ENCODE measurements around the gene GIMAP2.

The GIMAP2 gene

DNA sequence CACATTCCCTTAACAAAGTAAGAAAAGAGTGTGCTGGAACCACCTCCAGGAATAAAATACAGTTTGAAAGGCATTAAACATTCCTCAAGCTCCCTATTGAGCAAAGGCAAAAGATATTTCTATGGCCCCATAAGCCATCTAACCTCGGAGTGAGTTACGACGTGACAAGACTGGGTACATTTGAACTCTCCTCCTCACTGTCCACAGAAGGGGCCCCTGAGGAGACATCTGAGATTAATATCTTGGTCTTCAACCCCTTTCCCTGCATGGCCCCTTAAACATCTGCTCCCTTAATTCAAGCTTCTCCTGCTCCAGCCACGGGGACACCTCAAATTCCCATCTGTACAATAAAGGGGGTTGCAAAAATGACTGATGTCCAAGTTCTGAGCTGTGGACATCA, 31.4 kb downstream of the GIMAP2 start:
- H3K4me3 ChIP-seq (ENCODE audit: control insufficient read depth, low read depth, low read length), result no peak overlapping the region
- DNase-seq (ENCODE audit: low read depth), result no peak
- TF ChIP-seq, protein P1, sequence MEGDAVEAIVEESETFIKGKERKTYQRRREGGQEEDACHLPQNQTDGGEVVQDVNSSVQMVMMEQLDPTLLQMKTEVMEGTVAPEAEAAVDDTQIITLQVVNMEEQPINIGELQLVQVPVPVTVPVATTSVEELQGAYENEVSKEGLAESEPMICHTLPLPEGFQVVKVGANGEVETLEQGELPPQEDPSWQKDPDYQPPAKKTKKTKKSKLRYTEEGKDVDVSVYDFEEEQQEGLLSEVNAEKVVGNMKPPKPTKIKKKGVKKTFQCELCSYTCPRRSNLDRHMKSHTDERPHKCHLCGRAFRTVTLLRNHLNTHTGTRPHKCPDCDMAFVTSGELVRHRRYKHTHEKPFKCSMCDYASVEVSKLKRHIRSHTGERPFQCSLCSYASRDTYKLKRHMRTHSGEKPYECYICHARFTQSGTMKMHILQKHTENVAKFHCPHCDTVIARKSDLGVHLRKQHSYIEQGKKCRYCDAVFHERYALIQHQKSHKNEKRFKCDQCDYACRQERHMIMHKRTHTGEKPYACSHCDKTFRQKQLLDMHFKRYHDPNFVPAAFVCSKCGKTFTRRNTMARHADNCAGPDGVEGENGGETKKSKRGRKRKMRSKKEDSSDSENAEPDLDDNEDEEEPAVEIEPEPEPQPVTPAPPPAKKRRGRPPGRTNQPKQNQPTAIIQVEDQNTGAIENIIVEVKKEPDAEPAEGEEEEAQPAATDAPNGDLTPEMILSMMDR (conservative IDR thresholded peaks at IDR 0.05; ENCODE audit: control insufficient read depth, insufficient read depth, low read depth, low read length), result no peak

DNA sequence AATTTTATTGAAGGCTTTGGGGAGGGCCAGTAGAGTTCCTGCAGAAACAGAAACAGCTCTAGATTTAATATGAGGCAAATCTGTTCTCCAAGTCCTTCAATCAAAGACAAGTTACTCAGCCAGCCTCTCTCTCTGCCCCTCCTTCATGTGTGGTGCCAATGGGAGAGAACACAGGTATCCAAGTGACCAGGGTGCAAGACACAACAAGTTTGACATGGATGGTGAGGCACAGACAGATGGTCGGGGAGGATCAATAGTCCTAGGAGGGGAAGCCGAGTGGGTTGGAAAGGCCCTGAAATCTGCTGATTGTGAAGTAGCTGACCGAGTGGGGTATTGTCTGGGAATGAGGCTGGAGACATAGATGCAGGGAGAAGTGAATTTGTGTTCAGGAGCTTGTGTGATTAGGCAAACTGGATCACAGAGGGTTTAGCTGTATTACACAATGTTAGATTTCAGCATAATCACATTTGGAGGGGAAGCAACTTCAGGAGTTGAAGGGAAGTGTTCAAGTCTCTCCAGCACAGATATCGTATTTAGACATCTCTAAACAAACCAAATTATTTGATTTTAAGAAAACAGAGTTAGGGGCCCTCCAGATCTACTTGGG, 32.4 kb downstream of the GIMAP2 start:
- TF ChIP-seq, protein P1 (conservative IDR thresholded peaks at IDR 0.05; ENCODE audit: control insufficient read depth, insufficient read depth, low read depth, low read length), result no peak
- DNase-seq (ENCODE audit: low read depth), result no peak
- no peak overlapping the region for H3K4me3 ChIP-seq (ENCODE audit: control insufficient read depth, low read depth, low read length)

DNA sequence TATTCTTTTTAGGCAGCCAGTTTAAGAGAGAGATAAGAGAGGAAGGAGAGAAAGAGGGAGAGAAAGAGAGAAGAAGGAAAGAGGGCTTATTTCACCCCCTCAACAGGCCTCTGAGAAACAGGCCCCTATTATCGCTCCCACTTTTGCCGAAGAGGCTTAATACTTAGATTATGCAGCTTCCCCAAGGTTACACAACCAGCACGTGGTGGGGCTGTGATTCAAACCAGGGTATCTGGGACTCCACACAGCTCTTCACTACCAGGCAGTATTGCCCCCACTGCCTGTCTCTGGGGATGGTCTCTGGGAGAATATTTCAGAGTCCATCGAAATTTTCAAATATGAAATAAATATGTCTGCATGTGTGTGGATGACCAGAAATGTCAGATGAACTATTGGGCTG, 33.9 kb downstream of the GIMAP2 start:
- DNase-seq (ENCODE audit: low read depth), result no peak
- H3K4me3 ChIP-seq (ENCODE audit: control insufficient read depth, low read depth, low read length), result no peak overlapping the region
- TF ChIP-seq, protein P1 (conservative IDR thresholded peaks at IDR 0.05; ENCODE audit: control insufficient read depth, insufficient read depth, low read depth, low read length), result no peak

DNA sequence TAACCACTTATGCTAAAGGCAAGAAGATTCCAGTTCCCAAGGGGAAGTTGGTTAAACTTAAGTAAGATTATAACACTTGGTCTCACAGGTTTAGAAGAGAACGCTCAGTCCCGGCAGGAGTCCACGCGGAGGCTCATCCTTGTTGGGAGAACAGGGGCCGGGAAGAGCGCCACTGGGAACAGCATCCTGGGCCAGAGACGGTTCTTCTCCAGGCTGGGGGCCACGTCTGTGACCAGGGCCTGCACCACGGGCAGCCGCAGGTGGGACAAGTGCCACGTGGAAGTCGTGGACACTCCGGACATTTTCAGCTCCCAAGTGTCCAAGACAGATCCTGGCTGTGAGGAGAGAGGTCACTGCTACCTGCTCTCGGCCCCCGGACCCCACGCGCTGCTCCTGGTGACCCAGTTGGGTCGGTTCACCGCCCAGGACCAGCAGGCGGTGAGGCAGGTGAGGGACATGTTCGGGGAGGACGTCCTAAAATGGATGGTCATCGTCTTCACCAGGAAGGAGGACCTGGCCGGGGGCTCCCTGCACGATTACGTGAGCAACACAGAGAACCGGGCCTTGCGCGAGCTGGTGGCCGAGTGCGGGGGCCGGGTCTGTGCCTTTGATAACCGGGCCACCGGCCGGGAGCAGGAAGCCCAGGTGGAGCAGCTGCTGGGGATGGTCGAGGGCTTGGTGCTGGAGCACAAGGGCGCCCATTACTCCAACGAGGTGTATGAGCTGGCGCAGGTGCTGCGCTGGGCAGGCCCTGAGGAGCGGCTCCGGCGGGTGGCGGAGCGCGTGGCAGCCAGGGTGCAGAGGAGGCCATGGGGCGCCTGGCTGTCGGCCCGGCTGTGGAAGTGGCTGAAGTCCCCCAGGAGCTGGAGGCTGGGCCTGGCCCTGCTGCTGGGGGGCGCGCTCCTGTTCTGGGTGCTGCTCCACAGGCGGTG, 34.7 kb downstream of the GIMAP2 start:
- TF ChIP-seq, protein P1 (conservative IDR thresholded peaks at IDR 0.05; ENCODE audit: control insufficient read depth, insufficient read depth, low read depth, low read length), result no peak
- no peak for DNase-seq (ENCODE audit: low read depth)
- no peak overlapping the region for H3K4me3 ChIP-seq (ENCODE audit: control insufficient read depth, low read depth, low read length)

DNA sequence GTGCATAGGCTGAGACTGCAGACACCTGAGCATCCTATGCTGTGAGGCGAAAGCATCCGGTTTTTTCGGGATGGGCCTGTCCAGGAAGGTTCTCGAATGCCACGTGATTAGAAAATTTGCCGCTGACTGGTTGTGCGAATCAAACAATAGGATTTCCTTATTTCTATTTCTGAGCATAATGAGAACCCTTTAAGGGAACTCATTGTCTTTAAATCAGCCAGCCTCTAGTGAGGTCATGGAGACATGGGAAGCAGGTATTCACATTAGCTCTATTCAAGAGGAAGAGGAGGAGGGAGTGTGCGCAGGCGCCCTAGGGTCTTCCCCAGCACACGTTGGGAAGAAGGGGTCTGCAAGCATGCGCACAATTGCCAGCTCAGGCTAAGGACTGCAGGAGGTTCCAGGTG, 36.5 kb downstream of the GIMAP2 start:
- no peak overlapping the region for H3K4me3 ChIP-seq (ENCODE audit: control insufficient read depth, low read depth, low read length)
- no peak for DNase-seq (ENCODE audit: low read depth)
- TF ChIP-seq, protein P1 (conservative IDR thresholded peaks at IDR 0.05; ENCODE audit: control insufficient read depth, insufficient read depth, low read depth, low read length), result no peak

DNA sequence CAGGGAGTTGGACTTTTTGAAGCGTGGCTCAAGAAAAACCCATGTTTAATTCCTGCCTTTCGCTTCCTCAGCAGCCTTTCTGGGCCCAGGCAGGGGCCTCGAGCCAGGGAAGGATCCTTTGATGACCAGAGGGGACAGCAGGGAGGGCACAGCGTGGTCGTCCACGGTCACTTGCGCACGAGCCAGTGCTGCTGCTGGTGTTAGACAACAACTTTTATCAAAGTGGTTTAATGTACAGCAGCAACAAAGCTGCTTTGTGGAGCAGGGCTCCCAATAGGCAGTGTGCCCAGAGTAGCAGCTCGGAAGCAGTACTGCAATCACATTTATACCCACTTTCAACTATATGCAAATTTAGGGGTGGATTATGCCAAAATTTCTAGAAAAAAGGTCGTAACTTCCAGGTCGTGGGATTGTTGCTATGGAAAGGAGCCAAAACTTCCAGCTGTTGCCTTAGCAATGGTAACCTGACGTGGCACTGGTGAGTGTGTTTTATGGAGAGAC, 37.0 kb downstream of the GIMAP2 start:
- no peak overlapping the region for H3K4me3 ChIP-seq (ENCODE audit: control insufficient read depth, low read depth, low read length)
- TF ChIP-seq, protein P1 (conservative IDR thresholded peaks at IDR 0.05; ENCODE audit: control insufficient read depth, insufficient read depth, low read depth, low read length), result no peak
- DNase-seq (ENCODE audit: low read depth), result no peak
